Activated CD4-positive, alpha-beta memory T cell treated with anti-CD3 and anti-CD28 coated beads, Interleukin-2, amount 10 ng/mL, durations not matched to agents 7 days and 5 days (primary cell): ENCODE results near the gene ELMO1. TPM values are rescaled to one million over a fixed set of nuclear protein-coding genes. Genes with fewer than 3 reads are reported as not detected.
A peak's percentile ranks its signal among the peaks of the same experiment; 100 is the strongest.

Source experiments
- CTCF ChIA-PET: fragments of 350-600 bp; sonication (Branson Sonifier 250); formaldehyde crosslinking; loops from one replicate; lab custom pipeline; 2021; ENCODE audit warnings: antibody characterized with exemption, inconsistent platforms; lab: Charles Lee
- POLR2A ChIA-PET: fragments of 350-600 bp; sonication (Branson Sonifier 250); formaldehyde crosslinking; loops from one replicate; lab custom pipeline; 2021; ENCODE audit warnings: antibody characterized with exemption; lab: Charles Lee
- DNase-seq: peaks from one replicate; pipeline ENCODE4 v3.0.0-alpha.2; 2020
- H3K27ac Mint-ChIP-seq: one replicate; pipeline ENCODE4 v1.8.0; 2021; ENCODE audit warnings: mild to moderate bottlenecking, mixed read lengths
- H3K27me3 Mint-ChIP-seq: one replicate; pipeline ENCODE4 v1.8.0; 2021; ENCODE audit warnings: mixed read lengths
- H3K36me3 Mint-ChIP-seq: one replicate; pipeline ENCODE4 v1.8.0; 2021; ENCODE audit warnings: low read depth, mixed read lengths
- H3K4me1 Mint-ChIP-seq: one replicate; pipeline ENCODE4 v1.8.0; 2021; ENCODE audit warnings: mixed read lengths
- H3K4me3 Mint-ChIP-seq: one replicate; pipeline ENCODE4 v1.8.0; 2021; ENCODE audit warnings: mild to moderate bottlenecking, mixed read lengths
- H3K9me3 Mint-ChIP-seq: one replicate; pipeline ENCODE4 v1.8.0; 2021; ENCODE audit warnings: mixed read lengths
- total RNA-seq, 2 experiments: library from RNA; stranded (reverse); gene quantifications; one replicate each; pipeline ENCODE4 v1.2.3, GENCODE V29; 2021

Gene ELMO1
- total RNA-seq, 2 experiments from 2014 or later = 100 to 102 TPM

DNA sequence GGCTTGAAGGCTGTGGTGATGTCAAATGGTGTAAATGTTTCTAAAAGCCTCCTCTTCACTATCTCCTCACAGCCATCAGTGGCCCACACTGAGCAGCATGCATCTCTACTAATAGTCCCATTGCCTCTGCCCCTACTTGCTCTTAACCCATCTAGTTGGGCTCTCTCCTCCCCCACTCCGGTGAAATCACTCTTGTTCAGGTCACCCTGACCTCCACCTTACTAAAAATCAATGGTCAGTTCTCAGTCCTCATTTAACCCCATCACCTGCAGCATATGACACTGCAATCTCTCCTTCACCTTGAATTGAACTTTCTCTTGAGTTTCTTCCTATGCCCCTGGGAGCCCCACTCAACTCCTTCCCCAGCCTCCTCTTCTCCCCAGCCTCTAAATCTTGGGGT, 369.2 kb downstream of the ELMO1 start:
- no peaks in the 10 kb centered on the region for H3K9me3 Mint-ChIP-seq
- POLR2A ChIA-PET = no interaction called here
- H3K27me3 Mint-ChIP-seq = no peaks in the 10 kb centered on the region
- H3K4me1 Mint-ChIP-seq = peaks cover 2% of the 10 kb centered on the region
- no peak overlapping the region for H3K27ac Mint-ChIP-seq
- CTCF ChIA-PET = no interaction called here
- H3K4me3 Mint-ChIP-seq = no peak overlapping the region
- no peak for DNase-seq
- H3K36me3 Mint-ChIP-seq = peaks cover 51% of the 10 kb centered on the region

DNA sequence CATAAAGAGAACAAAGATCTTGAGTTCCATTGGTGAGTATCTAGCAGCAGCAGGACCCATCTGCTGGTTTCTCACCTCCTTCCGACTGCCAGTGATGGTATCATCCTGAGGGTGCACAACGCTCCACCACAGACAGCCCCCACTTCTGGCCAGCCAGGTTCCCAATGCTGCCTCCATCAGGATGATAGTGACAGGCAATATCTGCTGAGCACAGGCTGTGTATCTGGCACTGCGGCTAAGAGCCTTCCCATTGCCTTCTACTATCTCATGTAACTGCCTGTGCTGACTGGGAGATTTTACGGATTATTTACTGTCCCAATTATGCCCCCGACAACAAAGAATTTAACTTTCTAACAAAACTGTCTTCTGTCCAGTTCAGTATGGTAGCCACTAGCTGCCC, 372.0 kb downstream of the ELMO1 start:
- Mint-ChIP-seq H3K36me3 (peaks cover 42% of the 10 kb centered on the region), H3K4me3 (no peak overlapping the region)
- CTCF ChIA-PET = no interaction called here

DNA sequence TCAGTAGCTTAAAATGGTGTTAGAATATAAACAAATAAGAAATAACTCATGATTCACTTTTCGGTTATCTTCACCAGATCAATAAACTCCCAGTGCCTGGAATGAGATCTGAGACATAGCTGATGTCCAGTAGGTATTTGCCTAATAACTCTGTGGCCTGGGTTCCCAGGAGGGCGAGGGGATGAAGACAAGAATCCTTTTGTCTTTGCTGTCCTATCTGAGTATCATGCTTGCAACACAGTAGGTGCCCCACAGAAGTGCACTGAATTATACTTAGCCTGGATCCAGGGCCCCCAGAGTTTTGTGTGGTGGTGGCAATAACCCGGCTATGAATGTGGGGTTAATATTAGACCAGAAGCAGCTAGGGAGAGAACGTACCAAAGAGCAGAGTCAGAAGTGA, 374.3 kb downstream of the ELMO1 start:
- ChIA-PET CTCF (no interaction called here), POLR2A (no interaction called here)
- no peak for DNase-seq
- Mint-ChIP-seq H3K27ac (no peak overlapping the region), H3K4me1 (peaks cover 7% of the 10 kb centered on the region), H3K27me3 (no peaks in the 10 kb centered on the region), H3K9me3 (no peaks in the 10 kb centered on the region), H3K4me3 (no peak overlapping the region), H3K36me3 (peaks cover 43% of the 10 kb centered on the region)

More for the DNA sequence above, 372.0 kb downstream of the ELMO1 start:
- H3K9me3 Mint-ChIP-seq = no peaks in the 10 kb centered on the region
- POLR2A ChIA-PET = no interaction called here
- no peaks in the 10 kb centered on the region for H3K27me3 Mint-ChIP-seq
- H3K4me1 Mint-ChIP-seq = peaks cover 3% of the 10 kb centered on the region
- no peak for DNase-seq
- no peak overlapping the region for H3K27ac Mint-ChIP-seq

DNA sequence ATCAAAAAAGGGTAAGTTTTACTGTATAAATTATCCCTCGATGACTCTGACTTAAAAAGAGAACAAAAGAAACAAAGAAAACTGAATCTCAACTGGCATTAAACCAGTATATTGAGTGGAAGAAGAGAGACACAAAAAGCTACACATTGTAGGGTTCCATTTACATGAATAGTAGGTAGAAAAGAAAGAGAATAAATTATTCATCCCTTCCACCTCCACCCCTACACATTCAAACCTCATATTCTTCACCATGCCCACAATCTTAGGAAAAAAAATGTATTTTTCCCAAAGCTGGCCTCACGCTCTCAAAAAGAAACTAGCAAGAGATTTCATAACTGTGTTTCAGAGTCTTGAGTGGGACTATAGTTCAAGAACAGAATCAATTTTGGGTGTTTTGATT, 377.5 kb downstream of the ELMO1 start:
- Mint-ChIP-seq H3K4me1 (peaks cover 12% of the 10 kb centered on the region), H3K9me3 (no peaks in the 10 kb centered on the region), H3K27me3 (no peaks in the 10 kb centered on the region), H3K36me3 (peaks cover 35% of the 10 kb centered on the region), H3K4me3 (no peak overlapping the region), H3K27ac (no peak overlapping the region)
- ChIA-PET POLR2A (no interaction called here), CTCF (interaction anchor here (0.6 kb wide), 1 partner anchor 400 kb away, joined by 3 read pairs; no protein-coding TSS in a partner anchor)
- no peak for DNase-seq

DNA sequence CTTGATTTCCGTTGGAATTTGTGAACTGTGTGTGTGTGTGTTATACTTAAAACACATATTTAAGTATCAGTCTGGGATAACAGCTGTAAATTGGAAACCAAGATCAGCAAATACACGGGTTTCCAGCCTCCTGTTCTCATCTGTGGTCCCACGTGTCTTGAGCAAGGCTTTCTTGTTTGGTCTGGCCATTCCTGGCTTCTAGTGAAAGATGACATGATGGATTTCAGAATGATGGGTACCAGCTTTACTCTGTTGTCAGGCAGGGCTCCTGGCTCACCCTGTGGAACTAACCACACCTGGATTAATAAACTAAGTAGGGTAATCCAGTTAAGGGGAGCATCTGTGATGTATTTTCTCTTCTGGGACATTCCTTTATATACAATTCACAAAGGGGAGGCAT, 378.2 kb downstream of the ELMO1 start:
- Mint-ChIP-seq H3K27ac (no peak overlapping the region), H3K4me3 (no peak overlapping the region), H3K36me3 (peaks cover 36% of the 10 kb centered on the region), H3K4me1 (peaks cover 18% of the 10 kb centered on the region), H3K9me3 (no peaks in the 10 kb centered on the region), H3K27me3 (no peaks in the 10 kb centered on the region)
- CTCF ChIA-PET = no interaction called here
- POLR2A ChIA-PET = no interaction called here
- no peak for DNase-seq

DNA sequence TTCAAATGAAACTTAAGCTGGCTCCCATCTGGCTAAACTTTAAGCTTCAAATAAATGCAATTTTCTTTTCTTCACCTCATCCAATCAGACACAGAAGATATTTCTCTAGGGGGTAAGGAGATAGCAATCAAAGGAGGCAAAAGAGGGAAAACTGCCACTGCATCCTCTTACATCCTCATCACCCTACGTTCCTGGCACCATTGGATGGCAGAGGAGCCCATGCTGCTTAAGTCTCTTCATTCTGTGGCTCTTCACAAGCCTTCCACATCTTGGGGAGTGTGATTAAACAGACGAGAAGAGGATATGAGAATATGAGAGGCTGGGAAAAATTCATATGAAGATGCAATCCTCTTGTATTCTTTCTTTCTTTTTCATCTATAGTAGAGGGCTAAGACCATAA, 378.6 kb downstream of the ELMO1 start:
- H3K4me3 Mint-ChIP-seq = no peak overlapping the region
- H3K27me3 Mint-ChIP-seq = no peaks in the 10 kb centered on the region
- ChIA-PET POLR2A (no interaction called here), CTCF (no interaction called here)
- no peak for DNase-seq
- no peak overlapping the region for H3K27ac Mint-ChIP-seq
- H3K9me3 Mint-ChIP-seq = no peaks in the 10 kb centered on the region
- peaks cover 23% of the 10 kb centered on the region for H3K4me1 Mint-ChIP-seq
- peaks cover 40% of the 10 kb centered on the region for H3K36me3 Mint-ChIP-seq

DNA sequence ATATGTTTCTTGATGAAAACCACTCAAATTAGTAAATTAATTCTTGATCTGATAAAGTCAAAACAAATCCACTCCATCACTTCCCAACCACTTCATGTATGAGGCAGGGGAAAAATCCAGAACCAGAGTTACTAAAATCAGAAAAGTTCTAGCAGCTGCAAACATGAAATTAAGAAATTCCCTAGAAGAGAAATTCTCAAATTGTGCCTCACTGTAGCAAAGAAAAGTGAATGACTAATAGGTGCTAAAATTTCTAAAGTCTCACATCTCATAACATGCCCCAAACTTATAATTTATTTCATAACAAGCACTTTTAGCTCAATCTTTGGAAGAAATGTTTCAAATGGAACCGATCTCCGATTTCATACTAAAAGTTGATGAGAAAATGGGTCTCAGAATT, 379.3 kb downstream of the ELMO1 start:
- ChIA-PET CTCF (no interaction called here), POLR2A (no interaction called here)
- no peak for DNase-seq
- Mint-ChIP-seq H3K9me3 (no peaks in the 10 kb centered on the region), H3K4me3 (no peak overlapping the region), H3K27me3 (no peaks in the 10 kb centered on the region), H3K27ac (no peak overlapping the region), H3K36me3 (peaks cover 38% of the 10 kb centered on the region), H3K4me1 (peaks cover 23% of the 10 kb centered on the region)

DNA sequence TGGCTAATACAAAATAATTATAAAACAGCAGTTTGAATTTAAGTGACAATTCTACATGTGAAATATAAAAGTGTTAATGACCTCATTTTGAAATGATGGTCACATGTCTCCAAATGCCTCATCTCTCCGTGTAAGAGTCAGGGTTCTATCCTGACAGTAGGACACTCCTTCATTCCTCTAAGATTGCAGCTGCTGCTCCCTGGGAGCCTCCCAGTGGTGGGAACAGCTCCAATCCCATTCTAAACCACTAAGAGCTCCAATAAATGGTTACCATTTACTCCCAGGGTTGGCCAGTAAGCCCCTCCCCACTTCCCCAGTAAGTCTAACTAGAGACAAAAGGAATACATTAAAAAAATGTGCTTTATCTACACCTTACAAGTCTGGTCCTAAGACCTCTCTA, 379.8 kb downstream of the ELMO1 start:
- ChIA-PET CTCF (no interaction called here), POLR2A (no interaction called here)
- no peak for DNase-seq
- no peaks in the 10 kb centered on the region for H3K27me3 Mint-ChIP-seq
- peaks cover 23% of the 10 kb centered on the region for H3K4me1 Mint-ChIP-seq
- no peaks in the 10 kb centered on the region for H3K9me3 Mint-ChIP-seq
- H3K4me3 Mint-ChIP-seq = no peak overlapping the region
- H3K36me3 Mint-ChIP-seq = peaks cover 37% of the 10 kb centered on the region
- H3K27ac Mint-ChIP-seq = no peak overlapping the region

DNA sequence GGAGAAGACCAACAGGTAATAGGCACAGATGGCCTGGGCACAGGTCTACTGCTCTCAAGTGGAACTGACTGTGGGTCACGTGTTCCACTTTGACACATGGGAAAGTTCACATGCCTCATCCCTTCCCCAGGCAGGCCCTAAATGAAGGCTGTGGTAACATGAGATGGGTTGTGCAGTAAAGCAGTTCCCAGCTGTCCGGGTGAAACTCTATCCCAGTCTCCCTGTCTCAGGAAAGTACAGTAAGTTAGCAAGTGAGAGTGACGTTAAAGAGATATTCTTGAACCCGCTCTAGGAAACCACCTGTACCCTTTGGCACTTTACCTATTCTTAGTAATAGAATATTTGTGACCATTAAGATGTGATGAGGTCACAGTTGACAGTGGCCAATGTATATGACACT, 380.6 kb downstream of the ELMO1 start:
- H3K27me3 Mint-ChIP-seq = no peaks in the 10 kb centered on the region
- no peak for DNase-seq
- ChIA-PET POLR2A (no interaction called here), CTCF (no interaction called here)
- no peaks in the 10 kb centered on the region for H3K9me3 Mint-ChIP-seq
- H3K27ac Mint-ChIP-seq = no peak overlapping the region
- H3K36me3 Mint-ChIP-seq = peaks cover 37% of the 10 kb centered on the region
- no peak overlapping the region for H3K4me3 Mint-ChIP-seq
- peaks cover 23% of the 10 kb centered on the region for H3K4me1 Mint-ChIP-seq

DNA sequence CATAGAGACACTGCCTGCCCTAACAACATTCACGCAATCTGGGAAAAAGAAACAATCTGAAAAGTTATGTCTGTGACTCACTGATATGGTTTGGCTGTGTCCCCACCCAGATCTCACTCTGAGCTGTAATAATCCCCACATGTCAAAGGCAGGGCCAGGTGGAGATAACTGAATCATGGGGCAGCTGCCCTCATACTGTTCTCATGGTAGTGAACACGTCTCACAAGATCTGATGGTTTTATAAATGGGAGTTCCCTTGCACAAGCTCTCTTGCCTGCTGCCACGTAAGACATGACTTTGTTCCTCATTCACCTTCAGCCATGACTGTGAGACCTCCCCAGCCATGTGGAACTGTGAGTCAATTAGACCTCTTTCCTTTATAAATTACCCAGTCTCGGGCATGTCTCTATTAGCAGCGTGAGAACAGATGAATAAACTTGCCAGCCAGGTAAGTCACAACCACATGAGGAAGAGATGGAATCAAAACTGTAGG, 382.8 kb downstream of the ELMO1 start:
- Mint-ChIP-seq H3K27me3 (no peaks in the 10 kb centered on the region), H3K36me3 (peaks cover 33% of the 10 kb centered on the region)

DNA sequence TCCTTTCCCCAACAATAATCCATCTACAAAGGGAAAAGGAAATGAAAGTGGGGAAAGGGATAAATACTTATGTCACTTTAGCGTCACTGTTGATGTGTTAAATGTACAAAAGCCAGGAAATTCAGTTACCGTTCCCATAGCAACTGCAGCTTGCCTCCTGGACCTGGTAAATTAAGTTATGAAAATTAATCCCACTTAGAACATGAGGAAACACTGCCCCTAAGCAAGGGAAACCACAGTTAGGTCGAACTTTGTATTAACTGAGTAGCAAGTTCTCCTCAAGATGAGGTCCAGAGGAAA, 386.2 kb downstream of the ELMO1 start:
- H3K27ac Mint-ChIP-seq = no peak overlapping the region
- POLR2A ChIA-PET = interaction anchor here (0.6 kb wide), 1 partner anchor 16 kb away, joined by 3 read pairs; no protein-coding TSS in a partner anchor
- H3K4me3 Mint-ChIP-seq = no peak overlapping the region
- peaks cover 26% of the 10 kb centered on the region for H3K4me1 Mint-ChIP-seq
- DNase-seq = no peak
- no peaks in the 10 kb centered on the region for H3K9me3 Mint-ChIP-seq
- CTCF ChIA-PET = interaction anchor here (1.4 kb wide), 1 partner anchor 119 kb away, joined by 4 read pairs; no protein-coding TSS in a partner anchor
- no peaks in the 10 kb centered on the region for H3K27me3 Mint-ChIP-seq
- peaks cover 30% of the 10 kb centered on the region for H3K36me3 Mint-ChIP-seq

More for the DNA sequence above, 382.8 kb downstream of the ELMO1 start:
- Mint-ChIP-seq H3K4me3 (no peak overlapping the region), H3K9me3 (no peaks in the 10 kb centered on the region), H3K27ac (peak overlapping the region; percentile 56), H3K4me1 (peaks cover 26% of the 10 kb centered on the region)
- DNase-seq = peak; percentile 23
- ChIA-PET CTCF (no interaction called here), POLR2A (no interaction called here)

DNA sequence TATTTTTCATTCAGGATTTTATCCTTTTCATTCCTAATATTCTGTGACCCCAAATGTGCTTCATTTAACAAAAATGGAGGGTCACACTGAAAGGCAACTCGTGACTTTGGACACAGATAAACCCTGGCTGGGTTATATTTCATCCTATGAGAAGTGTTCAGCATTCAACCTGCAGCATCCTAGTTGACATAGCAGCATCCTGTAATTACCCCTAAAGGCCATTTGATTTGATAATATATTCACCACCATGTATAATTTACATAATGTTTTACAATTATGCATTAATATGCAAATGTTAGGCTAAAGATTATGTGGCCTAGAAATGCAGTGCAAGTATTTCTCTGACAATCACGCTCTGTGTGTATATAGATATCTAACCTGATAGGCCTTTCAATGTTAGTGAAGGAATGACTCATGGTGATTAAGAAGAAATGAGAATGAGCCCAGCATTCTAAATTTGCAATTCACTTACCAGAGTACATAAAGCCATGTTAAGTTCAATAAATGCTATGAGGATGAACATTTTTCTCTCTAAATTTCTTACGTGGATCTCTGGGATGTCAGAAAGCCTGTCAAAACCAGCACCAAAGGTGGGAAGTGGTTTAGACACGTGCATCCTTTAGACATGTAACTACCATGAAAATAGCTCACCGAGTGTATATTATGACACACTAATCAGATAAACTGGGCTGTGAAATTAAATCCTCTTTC, 386.7 kb downstream of the ELMO1 start:
- no peak overlapping the region for H3K27ac Mint-ChIP-seq
- H3K27me3 Mint-ChIP-seq = no peaks in the 10 kb centered on the region
- POLR2A ChIA-PET = no interaction called here
- H3K4me1 Mint-ChIP-seq = peaks cover 26% of the 10 kb centered on the region
- CTCF ChIA-PET = interaction anchor here (1.4 kb wide), 1 partner anchor 120 kb away, joined by 4 read pairs; no protein-coding TSS in a partner anchor
- H3K36me3 Mint-ChIP-seq = peaks cover 34% of the 10 kb centered on the region
- H3K9me3 Mint-ChIP-seq = no peaks in the 10 kb centered on the region
- no peak for DNase-seq
- H3K4me3 Mint-ChIP-seq = no peak overlapping the region

DNA sequence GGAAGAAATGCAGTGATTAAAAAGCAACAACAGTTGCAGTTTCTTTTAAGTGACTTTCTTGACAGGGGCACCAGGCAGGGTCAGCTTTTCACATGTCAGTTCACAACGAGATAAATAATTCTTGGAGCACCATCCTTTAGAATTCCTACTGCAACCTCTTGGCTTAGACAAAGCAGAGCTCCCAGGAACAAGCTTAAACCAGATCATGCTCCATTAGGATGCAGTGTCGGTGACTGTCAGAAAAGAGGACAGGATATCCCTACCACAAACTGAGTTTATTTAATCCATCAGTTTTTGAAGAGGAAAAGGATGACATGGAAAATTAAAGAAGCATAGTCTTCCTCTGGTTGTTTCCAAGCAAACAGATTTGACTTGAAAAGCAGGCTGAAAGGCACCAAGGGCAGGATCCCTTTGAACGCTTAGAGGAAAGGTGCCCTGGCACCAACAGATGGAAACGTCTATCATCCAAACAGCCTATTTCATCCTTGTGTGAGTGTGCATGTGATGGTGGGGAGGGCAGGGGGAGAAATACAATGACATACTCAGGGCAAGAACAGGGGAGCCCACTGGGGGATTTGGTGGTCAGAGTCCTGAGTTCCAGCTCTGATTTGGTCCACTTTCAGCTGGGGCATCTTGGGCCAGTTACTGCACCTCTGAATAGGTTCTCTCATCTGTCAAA, 392.3 kb downstream of the ELMO1 start:
- POLR2A ChIA-PET = no interaction called here
- H3K27ac Mint-ChIP-seq = no peak overlapping the region
- DNase-seq = no peak
- peaks cover 2% of the 10 kb centered on the region for H3K9me3 Mint-ChIP-seq
- no peak overlapping the region for H3K4me3 Mint-ChIP-seq
- peaks cover 34% of the 10 kb centered on the region for H3K36me3 Mint-ChIP-seq
- no peaks in the 10 kb centered on the region for H3K27me3 Mint-ChIP-seq
- CTCF ChIA-PET = no interaction called here
- no peaks in the 10 kb centered on the region for H3K4me1 Mint-ChIP-seq
